ENCODE data around the gene SLC6A12. TPM values are rescaled to one million over a fixed set of nuclear protein-coding genes. Genes with fewer than 3 reads are reported as not detected.

The SLC6A12 gene
- total RNA-seq, 1 experiment from 2014 or later, result 0.17 TPM

GRCh38 chr12:190881-191280, 23.1 kb downstream of the SLC6A12 start:
- H3K4ac ChIP-seq (ENCODE audit: low read depth, low read length), result no peak overlapping the region
- H4K91ac ChIP-seq (ENCODE audit: insufficient read length, low read depth, low read length), result no peak overlapping the region
- no peak overlapping the region for H2BK5ac ChIP-seq (ENCODE audit: insufficient read length, low read length)
- no peak overlapping the region for H3K14ac ChIP-seq (ENCODE audit: insufficient read depth, low read length)
- no peak overlapping the region for H2BK20ac ChIP-seq (ENCODE audit: low read depth, low read length, poor library complexity, severe bottlenecking)
- no peak overlapping the region for H3K18ac ChIP-seq (ENCODE audit: insufficient read length, low read depth, low read length)
- no peak overlapping the region for H2BK15ac ChIP-seq (ENCODE audit: low read depth, low read length)
- Mint-ChIP-seq H3K36me3 (ENCODE audit: insufficient read depth in 1 of 3, low read depth in 3 of 3) (peaks cover 0 to 2% (median 0%) of the 10 kb centered on the region in 3 experiments; a peak in 2 of 7 replicates), H3K4me1 (peaks cover 5 to 10% of the 10 kb centered on the region in 2 experiments; a peak in 2 of 4 replicates), H3K9me3 (peaks cover 5 to 7% of the 10 kb centered on the region in 2 experiments; a peak in 3 of 5 replicates), H3K27ac (no peak overlapping the region), H3K4me3 (no peak overlapping the region), H3K27me3 (ENCODE audit: low read depth) (peaks cover 82% of the 10 kb centered on the region)
- H4K8ac ChIP-seq (replicated peaks; ENCODE audit: insufficient read length, low read depth, low read length), result no peak overlapping the region
- no peaks in the 10 kb centered on the region for H3K79me1 ChIP-seq (ENCODE audit: insufficient read depth, low read depth, low read length, poor library complexity, severe bottlenecking)
- no peak overlapping the region for H2AK5ac ChIP-seq (ENCODE audit: insufficient read length, low read length)
- no peak overlapping the region for H3T11ph ChIP-seq (ENCODE audit: low read length)
- DNase-seq, result no peak
- H3K27ac ChIP-seq (ENCODE audit: insufficient read length, low read depth, low read length), result no peak overlapping the region
- H3K56ac ChIP-seq (ENCODE audit: insufficient read length, low read depth, low read length), result no peak overlapping the region
- H3K23me2 ChIP-seq (ENCODE audit: insufficient read length, low read depth, low read length, poor library complexity, severe bottlenecking), result peaks cover 7% of the 10 kb centered on the region
- H4K20me1 ChIP-seq (ENCODE audit: control insufficient read depth, insufficient read depth, insufficient read length), result no peaks in the 10 kb centered on the region
- H2BK12ac ChIP-seq (ENCODE audit: insufficient read length, low read depth, low read length), result no peak overlapping the region
- no peak overlapping the region for H2AFZ ChIP-seq (ENCODE audit: low read length)
- no CpG with 5 or more reads among the region's 8 CpGs for WGBS (ENCODE audit: extremely low coverage, insufficient read length, low lambda C conversion rate)
- H3K9ac ChIP-seq (ENCODE audit: extremely low read depth, insufficient read length, low read length), result no peak overlapping the region
- no peak overlapping the region for H4K5ac ChIP-seq (ENCODE audit: insufficient read length, low read depth, low read length)
- peaks cover 4% of the 10 kb centered on the region; the same call in 1 of the 2 replicates for H3K27me3 ChIP-seq (ENCODE audit: insufficient read depth, low read length)
- no peak for TF ChIP-seq CTCF (conservative IDR thresholded peaks at IDR 0.05)
- no peaks in the 10 kb centered on the region for H3K79me2 ChIP-seq (ENCODE audit: insufficient read depth, low read length)
- H3K23ac ChIP-seq (ENCODE audit: insufficient read length, low read depth, low read length), result no peak overlapping the region
- no peaks in the 10 kb centered on the region for H3K9me3 ChIP-seq (ENCODE audit: control insufficient read depth, low read depth, low read length)
- H3K4me2 ChIP-seq (ENCODE audit: insufficient read depth, insufficient read length, low read length), result no peak overlapping the region
- H2BK120ac ChIP-seq (ENCODE audit: low read depth, low read length, poor library complexity, severe bottlenecking), result no peak overlapping the region
- no peaks in the 10 kb centered on the region for H3K4me1 ChIP-seq (ENCODE audit: insufficient read depth, low read length)
